G401 (cell line): Measurements from ENCODE around the gene EPHB2. TPM values are rescaled to one million over a fixed set of nuclear protein-coding genes. Genes with fewer than 3 reads are reported as not detected.
"Not testable (repeated sequence)": the region's sequence is repeated elsewhere in the genome, so short reads cannot be mapped to it uniquely, and the experiment has no call there.

ENCODE experiments used
- DNase-seq: peaks from one replicate; pipeline ENCODE4 v3.0.0-alpha.2; 2015; ENCODE audit warnings: low spot score
- in situ Hi-C: cut with HindIII; loops from 2 replicates; pipeline ENCODE4 v1.10.0; 2016; ENCODE audit warnings: low sequenced_read_pairs, mixed read lengths
- total RNA-seq: library from RNA; depleted of rRNA; stranded (reverse); fragments of >200 nt; shearing (Covaris generic); gene quantifications from 2 replicates; pipeline ENCODE4 v1.2.3, GENCODE V29; 2014; rRNA removed

Gene EPHB2
- total RNA-seq, result 0.14 and 1.1 TPM in 2 replicates

GRCh38 chr1:22710701-22711049, at the start of gene EPHB2:
Gene EPHB2, plus strand, starts transcription at chr1:22710839. Its CDS starts 144 bp downstream, at chr1:22710983.
- DNase-seq, result peak; percentile 23
- in situ Hi-C loops, result no loop called here

GRCh38 chr1:22661880-22662279, 48.8 kb upstream of the EPHB2 start:
- in situ Hi-C loops, result no loop called here
- DNase-seq, result no peak

DNA sequence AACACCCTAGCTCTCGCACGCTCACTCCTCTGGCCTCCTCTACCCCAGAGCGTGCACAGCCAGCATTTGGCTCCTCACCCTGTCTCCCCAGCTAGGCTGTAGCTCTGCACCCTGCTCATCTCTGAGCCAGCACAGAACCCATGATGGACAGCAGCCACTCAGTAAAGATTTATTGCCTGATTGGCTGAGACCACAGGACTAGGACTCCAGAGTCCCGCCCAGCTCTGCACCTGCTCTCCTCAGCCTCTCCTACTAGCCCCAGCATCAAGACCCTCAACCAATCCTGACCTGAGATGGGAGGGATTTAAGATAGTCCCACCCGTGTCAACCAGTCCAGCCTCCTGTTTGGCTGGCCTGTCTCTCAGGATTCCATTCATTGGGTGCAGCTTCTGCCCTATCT, 48.3 kb upstream of the EPHB2 start:
- DNase-seq, result peak; percentile 25
- in situ Hi-C loops, result no loop called here

- no peak for DNase-seq
- in situ Hi-C loops, result no loop called here
These were observed 47.6 kb upstream of the EPHB2 start for GRCh38 chr1:22662986-22663408.

DNA sequence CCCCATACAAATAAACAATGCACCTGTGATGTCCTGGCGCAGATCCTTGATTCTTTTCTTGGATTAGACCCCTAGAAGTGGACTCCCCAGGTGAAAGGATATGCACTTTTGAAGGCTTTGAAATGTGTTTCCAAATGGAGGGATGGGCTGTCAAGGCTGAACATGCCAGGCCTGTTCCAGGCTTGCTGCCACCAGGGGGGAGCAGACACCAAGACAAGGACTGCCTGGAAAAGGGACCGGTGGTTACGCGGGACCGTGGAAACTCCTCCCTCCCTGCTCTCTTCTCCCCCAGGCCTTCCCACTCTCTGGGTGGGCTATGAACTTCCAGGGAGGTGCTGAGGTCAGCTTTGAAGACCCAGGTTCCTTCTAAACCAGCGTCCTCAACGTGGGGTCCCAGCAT, 44.9 kb upstream of the EPHB2 start:
- in situ Hi-C loops, result no loop called here
- DNase-seq, result no peak

DNA sequence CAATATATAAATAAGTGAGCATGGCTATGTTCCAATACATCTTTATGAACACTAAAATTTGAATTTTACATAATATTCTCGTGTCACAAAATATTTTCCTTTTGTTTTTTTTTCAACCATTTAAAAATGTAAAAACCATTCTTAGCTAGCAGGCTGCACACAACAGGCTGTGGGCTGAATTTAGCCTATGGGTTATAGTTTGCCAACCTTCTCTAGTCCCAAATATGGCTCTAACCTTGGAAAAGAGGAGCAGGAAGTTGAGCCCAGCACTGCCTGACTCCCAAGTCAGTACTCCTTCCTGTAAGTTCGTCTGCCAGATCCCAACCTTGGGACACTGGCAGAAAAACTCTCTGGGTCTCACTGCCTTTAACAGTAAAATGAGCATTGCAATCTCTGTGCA, 44.2 kb upstream of the EPHB2 start:
- in situ Hi-C loops, result no loop called here
- DNase-seq, result no peak

DNA sequence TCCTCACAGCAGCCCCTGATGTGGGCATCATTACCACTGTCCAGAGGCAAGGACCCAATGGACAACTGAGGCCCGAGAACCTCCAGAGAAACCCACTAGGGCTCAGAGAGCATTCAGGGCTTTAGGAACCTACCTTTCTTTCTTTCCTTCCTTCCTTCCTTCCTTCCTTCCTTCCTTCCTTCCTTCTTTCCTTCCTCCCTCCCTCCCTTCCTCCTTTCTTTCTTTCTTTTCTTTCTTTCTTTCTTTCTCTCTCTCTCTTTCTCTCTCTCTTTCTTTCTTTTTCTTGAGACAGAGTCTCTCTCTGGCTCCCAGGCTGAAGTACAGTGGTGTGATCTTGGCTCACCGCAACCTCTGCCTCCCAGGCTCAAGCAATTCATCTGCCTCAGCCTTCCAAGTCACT, 41.8 kb upstream of the EPHB2 start:
- DNase-seq, in situ Hi-C loops: not testable (repeated sequence)

DNA sequence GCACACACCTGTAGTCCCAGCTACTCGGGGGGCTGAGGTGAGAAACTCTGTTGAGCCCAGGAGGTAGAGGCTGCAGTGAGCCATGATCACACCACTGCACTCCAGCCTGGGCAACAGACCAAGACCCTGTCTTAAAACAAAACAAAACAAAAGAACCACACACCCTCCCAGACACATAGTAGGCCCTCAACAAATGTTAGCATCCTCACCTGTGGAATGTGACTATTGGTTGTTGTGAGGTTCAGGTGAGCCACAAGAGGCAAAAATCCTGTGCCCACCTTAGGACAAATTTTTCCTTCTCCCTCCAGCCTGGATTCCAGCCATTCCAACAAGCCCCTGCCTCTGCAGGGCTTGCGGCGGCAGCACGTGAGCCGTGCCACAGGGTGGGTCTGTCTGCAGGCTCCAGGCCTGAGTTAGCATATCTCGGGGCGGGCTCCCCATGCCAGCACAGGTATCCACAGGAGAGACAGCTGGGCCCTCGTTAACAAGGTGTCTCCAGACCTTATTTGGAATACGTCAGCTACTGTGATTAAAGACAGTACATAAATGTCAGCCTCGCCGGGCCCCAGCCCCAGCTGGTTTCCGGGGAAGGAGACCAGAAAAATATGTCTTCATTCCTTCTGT, 40.2 kb upstream of the EPHB2 start:
- DNase-seq, result no peak

GRCh38 chr1:22671999-22672398, 38.6 kb upstream of the EPHB2 start:
- in situ Hi-C loops, result no loop called here
- no peak for DNase-seq

More for the DNA sequence above, 40.2 kb upstream of the EPHB2 start:
- in situ Hi-C loops, result no loop called here

- in situ Hi-C loops, result no loop called here
- peak; percentile 33 for DNase-seq
These were observed 36.9 kb upstream of the EPHB2 start for GRCh38 chr1:22673486-22674409.

DNA sequence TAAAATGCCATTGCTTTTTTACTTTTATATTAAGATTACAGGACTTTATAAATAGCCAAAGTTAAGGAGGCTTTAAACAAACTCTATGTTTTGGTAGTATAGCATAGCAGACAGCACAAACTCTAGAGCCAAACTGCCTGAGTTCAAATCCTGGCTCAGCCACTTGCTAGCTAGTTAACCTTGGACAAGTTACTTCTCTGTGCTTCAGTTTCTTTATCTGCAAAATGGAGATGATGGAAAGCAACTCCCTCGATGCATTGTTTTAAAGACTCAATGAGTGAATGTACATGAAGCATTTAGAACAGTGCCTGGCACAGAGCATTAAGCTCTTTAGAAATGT, 36.3 kb upstream of the EPHB2 start:
- DNase-seq, result no peak
- in situ Hi-C loops, result no loop called here

DNA sequence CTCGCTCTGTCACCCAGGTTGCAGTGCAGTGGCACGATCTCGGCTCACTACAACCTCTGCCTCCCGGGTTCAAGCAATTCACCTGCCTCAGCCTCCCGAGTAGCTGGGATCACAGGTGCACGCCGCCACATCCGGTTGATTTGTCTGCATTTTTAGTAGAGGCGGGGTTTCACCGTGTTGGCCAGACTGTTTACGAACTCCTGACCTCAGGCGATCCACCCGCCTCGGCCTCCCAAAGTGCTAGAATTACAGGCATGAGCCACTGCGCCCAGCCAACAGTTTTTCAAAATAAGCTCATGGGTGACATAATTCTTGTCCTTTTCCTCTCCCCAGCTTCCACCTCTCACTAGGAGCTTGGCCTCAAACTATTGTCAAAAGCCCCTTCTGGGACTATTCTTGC, 34.5 kb upstream of the EPHB2 start:
- DNase-seq, in situ Hi-C loops: not testable (repeated sequence)

GRCh38 chr1:22676916-22677583, 33.6 kb upstream of the EPHB2 start:
- DNase-seq, result no peak

GRCh38 chr1:22677931-22678896, 32.4 kb upstream of the EPHB2 start:
- no peak for DNase-seq
- in situ Hi-C loops, result no loop called here

More at GRCh38 chr1:22676916-22677583, 33.6 kb upstream of the EPHB2 start:
- in situ Hi-C loops, result no loop called here

DNA sequence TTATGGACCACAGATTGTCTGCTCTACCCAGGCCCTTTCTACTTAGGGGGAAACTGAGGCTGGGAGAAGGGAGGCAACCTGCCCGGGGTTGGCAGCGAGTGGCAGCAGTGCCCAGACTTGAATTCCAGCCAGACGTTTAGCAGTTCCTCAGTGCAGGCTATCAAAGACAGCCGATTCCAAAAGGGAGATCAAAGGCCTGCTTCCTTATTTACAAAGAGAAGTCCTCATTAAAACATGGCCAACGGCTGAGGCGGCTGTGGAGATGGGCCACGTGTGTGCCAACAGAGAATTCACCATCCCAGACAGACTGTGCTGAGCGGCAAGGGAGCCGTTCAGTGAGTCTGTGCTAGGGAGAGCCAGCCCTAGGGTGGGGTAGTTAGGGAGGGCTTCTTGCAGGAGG, 29.9 kb upstream of the EPHB2 start:
- in situ Hi-C loops, result no loop called here
- no peak for DNase-seq

DNA sequence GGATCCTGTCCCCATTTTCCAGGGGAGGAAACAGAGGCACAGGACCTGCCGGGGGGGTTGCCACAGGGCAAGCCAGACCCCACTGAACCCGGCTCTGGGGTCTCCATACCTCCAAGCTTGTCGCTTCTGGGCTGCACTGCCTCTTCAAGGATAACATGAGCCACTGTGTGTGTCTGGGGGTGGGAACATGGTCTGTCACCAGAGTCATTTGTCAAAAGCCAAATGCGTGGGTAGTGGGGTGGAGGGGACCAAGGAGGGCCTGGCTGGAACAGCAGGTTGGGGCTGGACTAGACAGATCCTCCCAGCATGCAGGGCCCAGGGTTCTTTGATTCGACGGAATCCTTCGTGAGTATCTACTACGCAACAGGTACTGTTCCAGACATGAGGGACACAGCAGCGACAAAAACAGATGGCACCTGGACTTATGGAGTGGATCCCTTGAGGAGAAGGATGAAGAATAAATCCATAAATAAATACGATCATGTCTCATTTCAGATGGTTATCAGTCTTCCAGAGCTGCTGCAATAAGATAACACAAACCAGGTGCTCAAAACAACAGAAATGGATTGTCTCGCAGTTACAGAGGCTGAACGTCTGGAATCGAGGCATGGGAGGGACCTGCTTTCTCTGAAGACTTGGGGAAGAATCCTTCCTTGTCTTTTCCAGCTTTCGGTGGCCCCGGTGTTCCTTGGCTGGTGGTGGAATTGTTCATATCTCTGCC, 28.9 kb upstream of the EPHB2 start:
- DNase-seq, result no peak
- in situ Hi-C loops, result no loop called here

DNA sequence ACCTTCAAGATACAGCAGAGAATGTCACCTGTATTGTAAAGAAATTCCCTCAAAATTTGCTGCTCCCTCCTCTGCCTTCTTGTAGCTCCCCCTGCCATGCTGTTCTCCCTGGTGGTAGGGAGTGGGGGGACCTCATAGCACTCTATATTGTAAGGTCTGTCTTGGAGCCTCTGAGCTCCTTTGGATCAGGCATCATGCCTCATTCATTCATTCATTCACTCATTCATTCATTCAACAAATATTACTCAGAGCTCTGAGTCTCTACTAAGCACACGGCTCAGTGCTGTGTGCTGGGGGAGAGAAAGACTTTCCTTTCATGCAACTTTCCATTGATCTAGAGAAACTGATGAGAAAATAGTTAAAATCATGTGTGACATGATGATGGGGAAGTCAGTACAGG, 27.1 kb upstream of the EPHB2 start:
- no peak for DNase-seq
- in situ Hi-C loops, result no loop called here

DNA sequence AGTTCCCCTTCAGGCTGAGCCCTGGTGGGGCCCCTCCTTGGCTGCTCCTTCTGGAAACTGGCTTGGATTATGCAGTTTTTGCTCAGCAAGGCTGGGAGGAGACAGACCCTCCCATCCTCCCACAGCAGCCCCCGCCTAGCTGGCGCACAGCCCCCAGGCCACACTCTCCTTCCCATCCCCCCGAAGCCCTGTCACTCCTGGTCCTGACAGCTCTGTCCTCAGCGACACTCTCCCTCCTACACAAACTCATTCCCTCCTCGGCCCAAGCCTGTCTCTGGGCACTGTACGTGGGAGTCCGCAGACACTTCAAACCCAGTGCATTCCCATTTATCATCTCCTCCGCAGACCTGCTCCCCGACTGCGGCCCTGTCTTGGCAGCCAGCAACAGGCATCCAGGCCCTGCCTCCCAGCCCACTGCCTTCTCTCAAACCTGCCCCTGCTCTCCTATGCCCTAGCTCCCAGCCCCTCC, 25.0 kb upstream of the EPHB2 start:
- in situ Hi-C loops, result no loop called here
- no peak for DNase-seq
